ENCODE results near the gene AJAP1.

Gene AJAP1

DNA sequence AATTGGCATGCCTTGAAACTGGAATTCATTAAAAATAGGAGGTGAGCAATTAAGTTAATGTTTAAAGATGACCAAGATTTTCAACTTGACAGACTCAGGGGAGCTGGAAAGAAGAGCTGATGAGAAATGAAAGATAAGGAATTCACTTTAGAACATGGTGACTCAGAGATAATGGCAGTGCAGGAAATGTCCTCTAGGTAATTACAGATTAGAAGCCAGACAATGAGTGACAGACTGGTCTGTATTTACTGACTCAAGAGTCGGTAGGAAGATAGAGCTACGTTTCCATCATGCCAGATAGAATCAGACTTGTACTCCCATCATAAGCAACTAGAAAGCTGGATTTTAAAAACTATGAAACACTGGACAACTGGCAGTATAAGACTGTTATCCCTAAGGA is 151.6 kb downstream of the AJAP1 start:
- no peak overlapping the region for H3K4me3 ChIP-seq (ENCODE audit: low read depth, low read length)
- H3K4me1 ChIP-seq (ENCODE audit: control insufficient read depth, insufficient read depth, low read length): no peaks in the 10 kb centered on the region
- TF ChIP-seq ZNF426 (tag by site-specific recombination; IDR thresholded peaks at IDR 0.05) (no peak), GLIS2 (tag by site-specific recombination; IDR thresholded peaks at IDR 0.05) (no peak), ZBTB17 (tag by site-specific recombination; IDR thresholded peaks at IDR 0.05) (no peak), ZNF175 (tag by site-specific recombination; IDR thresholded peaks at IDR 0.05) (no peak), ZNF473 (tag by site-specific recombination; IDR thresholded peaks at IDR 0.05) (no peak), ZNF132 (tag by site-specific recombination; IDR thresholded peaks at IDR 0.05; ENCODE audit: borderline replicate concordance) (no peak), BCL11A (tag by site-specific recombination; IDR thresholded peaks at IDR 0.05; ENCODE audit: low read depth) (no peak), ZNF777 (tag by site-specific recombination; IDR thresholded peaks at IDR 0.05; ENCODE audit: borderline replicate concordance) (no peak), ZNF513 (tag by site-specific recombination; IDR thresholded peaks at IDR 0.05) (no peak), ZNF23 (tag by site-specific recombination; IDR thresholded peaks at IDR 0.05; ENCODE audit: borderline replicate concordance) (no peak), SP7 (tag by site-specific recombination; IDR thresholded peaks at IDR 0.05) (no peak)
- TF ChIP-seq, protein P1, sequence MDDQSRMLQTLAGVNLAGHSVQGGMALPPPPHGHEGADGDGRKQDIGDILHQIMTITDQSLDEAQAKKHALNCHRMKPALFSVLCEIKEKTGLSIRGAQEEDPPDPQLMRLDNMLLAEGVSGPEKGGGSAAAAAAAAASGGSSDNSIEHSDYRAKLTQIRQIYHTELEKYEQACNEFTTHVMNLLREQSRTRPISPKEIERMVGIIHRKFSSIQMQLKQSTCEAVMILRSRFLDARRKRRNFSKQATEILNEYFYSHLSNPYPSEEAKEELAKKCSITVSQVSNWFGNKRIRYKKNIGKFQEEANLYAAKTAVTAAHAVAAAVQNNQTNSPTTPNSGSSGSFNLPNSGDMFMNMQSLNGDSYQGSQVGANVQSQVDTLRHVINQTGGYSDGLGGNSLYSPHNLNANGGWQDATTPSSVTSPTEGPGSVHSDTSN (CRISPR knock-in tag; IDR thresholded peaks at IDR 0.05): no peak
- no peaks in the 10 kb centered on the region for H3K36me3 ChIP-seq (ENCODE audit: control insufficient read depth in 2 of 2, insufficient read depth in 1 of 2, low read length in 2 of 2)
- H3K27ac ChIP-seq (ENCODE audit: extremely low read depth, low read depth, low read length): no peak overlapping the region
- ChIA-PET CTCF (no interaction called here), POLR2A (no interaction called here)
- no peaks in the 10 kb centered on the region for H3K9me3 ChIP-seq (ENCODE audit: control insufficient read depth, insufficient read depth, low read depth, low read length)

GRCh38 chr1:4820543-4820942 is 166.1 kb downstream of the AJAP1 start:
- H3K27ac ChIP-seq (ENCODE audit: extremely low read depth, low read depth, low read length): no peak overlapping the region
- H3K4me1 ChIP-seq (ENCODE audit: control insufficient read depth, insufficient read depth, low read length): no peaks in the 10 kb centered on the region
- H3K9me3 ChIP-seq (ENCODE audit: control insufficient read depth, insufficient read depth, low read depth, low read length): no peaks in the 10 kb centered on the region
- no peak for TF ChIP-seq FEZF1 (tag by site-specific recombination; IDR thresholded peaks at IDR 0.05)
- TF ChIP-seq ZNF157 (tag by site-specific recombination; IDR thresholded peaks at IDR 0.05): no peak
- TF ChIP-seq, protein P2, sequence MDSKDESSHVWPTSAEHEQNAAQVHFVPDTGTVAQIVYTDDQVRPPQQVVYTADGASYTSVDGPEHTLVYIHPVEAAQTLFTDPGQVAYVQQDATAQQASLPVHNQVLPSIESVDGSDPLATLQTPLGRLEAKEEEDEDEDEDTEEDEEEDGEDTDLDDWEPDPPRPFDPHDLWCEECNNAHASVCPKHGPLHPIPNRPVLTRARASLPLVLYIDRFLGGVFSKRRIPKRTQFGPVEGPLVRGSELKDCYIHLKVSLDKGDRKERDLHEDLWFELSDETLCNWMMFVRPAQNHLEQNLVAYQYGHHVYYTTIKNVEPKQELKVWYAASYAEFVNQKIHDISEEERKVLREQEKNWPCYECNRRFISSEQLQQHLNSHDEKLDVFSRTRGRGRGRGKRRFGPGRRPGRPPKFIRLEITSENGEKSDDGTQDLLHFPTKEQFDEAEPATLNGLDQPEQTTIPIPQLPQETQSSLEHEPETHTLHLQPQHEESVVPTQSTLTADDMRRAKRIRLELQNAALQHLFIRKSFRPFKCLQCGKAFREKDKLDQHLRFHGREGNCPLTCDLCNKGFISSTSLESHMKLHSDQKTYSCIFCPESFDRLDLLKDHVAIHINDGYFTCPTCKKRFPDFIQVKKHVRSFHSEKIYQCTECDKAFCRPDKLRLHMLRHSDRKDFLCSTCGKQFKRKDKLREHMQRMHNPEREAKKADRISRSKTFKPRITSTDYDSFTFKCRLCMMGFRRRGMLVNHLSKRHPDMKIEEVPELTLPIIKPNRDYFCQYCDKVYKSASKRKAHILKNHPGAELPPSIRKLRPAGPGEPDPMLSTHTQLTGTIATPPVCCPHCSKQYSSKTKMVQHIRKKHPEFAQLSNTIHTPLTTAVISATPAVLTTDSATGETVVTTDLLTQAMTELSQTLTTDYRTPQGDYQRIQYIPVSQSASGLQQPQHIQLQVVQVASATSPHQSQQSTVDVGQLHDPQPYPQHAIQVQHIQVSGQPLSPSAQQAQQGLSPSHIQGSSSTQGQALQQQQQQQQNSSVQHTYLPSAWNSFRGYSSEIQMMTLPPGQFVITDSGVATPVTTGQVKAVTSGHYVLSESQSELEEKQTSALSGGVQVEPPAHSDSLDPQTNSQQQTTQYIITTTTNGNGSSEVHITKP (tag by site-specific recombination; IDR thresholded peaks at IDR 0.05): no peak
- no peak for TF ChIP-seq ZNF555 (tag by site-specific recombination; conservative IDR thresholded peaks at IDR 0.05)
- no peak for TF ChIP-seq ZSCAN18 (tag by site-specific recombination; IDR thresholded peaks at IDR 0.05)
- no peak overlapping the region for H3K4me3 ChIP-seq (ENCODE audit: low read depth, low read length)
- ChIA-PET POLR2A (no interaction called here), CTCF (interaction anchor here (0.7 kb wide), 1 partner anchor 8 kb away, joined by 3 read pairs; no protein-coding TSS in a partner anchor)
- H3K36me3 ChIP-seq (ENCODE audit: control insufficient read depth in 2 of 2, insufficient read depth in 1 of 2, low read length in 2 of 2): no peaks in the 10 kb centered on the region
